Measurements from ENCODE around the gene IFI27L2. TPM values are rescaled to one million over a fixed set of nuclear protein-coding genes. Genes with fewer than 3 reads are reported as not detected.
A peak's percentile ranks its signal among the peaks of the same experiment; 100 is the strongest.

IFI27L2 gene
- total RNA-seq, 1 experiment from 2014 or later: 12.4 TPM

- CTCF ChIA-PET: interaction anchor here (1.1 kb wide), 1 partner anchor 42 kb away, joined by 3 read pairs; no protein-coding TSS in a partner anchor
Measured at GRCh38 chr14:94173885-94174603, 44.6 kb upstream of the IFI27L2 start, which contains the start of gene PPP4R4. Gene PPP4R4, plus strand, starts transcription at chr14:94174322. Its CDS starts 144 bp downstream, at chr14:94174466.

GRCh38 chr14:94173471-94173884 lies 44.1 kb upstream of the IFI27L2 start:
- CTCF ChIA-PET: interaction anchor here (1.1 kb wide), 1 partner anchor 41 kb away, joined by 3 read pairs; no protein-coding TSS in a partner anchor
- no peak for TF ChIP-seq EZH2 (IDR thresholded peaks at IDR 0.05; ENCODE audit: borderline replicate concordance, low read depth, low read length, poor library complexity, severe bottlenecking)
- TF ChIP-seq, protein P1, sequence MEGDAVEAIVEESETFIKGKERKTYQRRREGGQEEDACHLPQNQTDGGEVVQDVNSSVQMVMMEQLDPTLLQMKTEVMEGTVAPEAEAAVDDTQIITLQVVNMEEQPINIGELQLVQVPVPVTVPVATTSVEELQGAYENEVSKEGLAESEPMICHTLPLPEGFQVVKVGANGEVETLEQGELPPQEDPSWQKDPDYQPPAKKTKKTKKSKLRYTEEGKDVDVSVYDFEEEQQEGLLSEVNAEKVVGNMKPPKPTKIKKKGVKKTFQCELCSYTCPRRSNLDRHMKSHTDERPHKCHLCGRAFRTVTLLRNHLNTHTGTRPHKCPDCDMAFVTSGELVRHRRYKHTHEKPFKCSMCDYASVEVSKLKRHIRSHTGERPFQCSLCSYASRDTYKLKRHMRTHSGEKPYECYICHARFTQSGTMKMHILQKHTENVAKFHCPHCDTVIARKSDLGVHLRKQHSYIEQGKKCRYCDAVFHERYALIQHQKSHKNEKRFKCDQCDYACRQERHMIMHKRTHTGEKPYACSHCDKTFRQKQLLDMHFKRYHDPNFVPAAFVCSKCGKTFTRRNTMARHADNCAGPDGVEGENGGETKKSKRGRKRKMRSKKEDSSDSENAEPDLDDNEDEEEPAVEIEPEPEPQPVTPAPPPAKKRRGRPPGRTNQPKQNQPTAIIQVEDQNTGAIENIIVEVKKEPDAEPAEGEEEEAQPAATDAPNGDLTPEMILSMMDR (conservative IDR thresholded peaks at IDR 0.05; ENCODE audit: low read depth, low read length): no peak
- BruUV-seq (replicated peaks): no TSS peak
- H3K9me3 ChIP-seq (ENCODE audit: low read depth, low read length, poor library complexity, severe bottlenecking): no peaks in the 10 kb centered on the region
- H3K27me3 ChIP-seq (replicated peaks; ENCODE audit: insufficient read depth, low read depth, low read length, poor library complexity): peaks cover 55% of the 10 kb centered on the region
- no peak overlapping the region for H3K27ac ChIP-seq (ENCODE audit: low read depth, low read length, poor library complexity, severe bottlenecking)
- peak overlapping the region; percentile 53 for H3K4me3 ChIP-seq (ENCODE audit: low read depth, low read length, poor library complexity, severe bottlenecking)
- H3K4me1 ChIP-seq (ENCODE audit: insufficient read depth, low read length, poor library complexity, severe bottlenecking): peaks cover 5% of the 10 kb centered on the region
- POLR2A ChIA-PET (ENCODE audit: low non-redundant PET): interaction anchor here (0.6 kb wide), 1 partner anchor 51 kb away, joined by 3 read pairs; no protein-coding TSS in a partner anchor
- intact Hi-C loops (cut with micrococcal nuclease; ENCODE audit: unreplicated experiment): no loop called here
- no peaks in the 10 kb centered on the region for H3K36me3 ChIP-seq (ENCODE audit: insufficient read depth, low read length, poor library complexity, severe bottlenecking)
- DNase-seq (ENCODE audit: low spot score): peak; percentile 3

More at GRCh38 chr14:94173885-94174603, 44.6 kb upstream of the IFI27L2 start, which contains the start of gene PPP4R4:
- no TSS peak for BruUV-seq (replicated peaks)
- TF ChIP-seq EZH2 (IDR thresholded peaks at IDR 0.05; ENCODE audit: borderline replicate concordance, low read depth, low read length, poor library complexity, severe bottlenecking): no peak
- TF ChIP-seq, protein P1 (conservative IDR thresholded peaks at IDR 0.05; ENCODE audit: low read depth, low read length): no peak
- H3K4me1 ChIP-seq (ENCODE audit: insufficient read depth, low read length, poor library complexity, severe bottlenecking): peaks cover 5% of the 10 kb centered on the region
- H3K9me3 ChIP-seq (ENCODE audit: low read depth, low read length, poor library complexity, severe bottlenecking): no peaks in the 10 kb centered on the region
- DNase-seq (ENCODE audit: low spot score): peak; percentile 90
- no peak within 1 kb of the TSS for H3K27ac ChIP-seq (ENCODE audit: low read depth, low read length, poor library complexity, severe bottlenecking)
- H3K27me3 ChIP-seq (replicated peaks; ENCODE audit: insufficient read depth, low read depth, low read length, poor library complexity): peaks cover 60% of the 10 kb centered on the region
- no peaks in the 10 kb centered on the region for H3K36me3 ChIP-seq (ENCODE audit: insufficient read depth, low read length, poor library complexity, severe bottlenecking)
- peak within 1 kb of the TSS; percentile 53 for H3K4me3 ChIP-seq (ENCODE audit: low read depth, low read length, poor library complexity, severe bottlenecking)
- POLR2A ChIA-PET (ENCODE audit: low non-redundant PET): interaction anchor here (0.6 kb wide), 1 partner anchor 51 kb away, joined by 3 read pairs; no protein-coding TSS in a partner anchor
- intact Hi-C loops (cut with micrococcal nuclease; ENCODE audit: unreplicated experiment): no loop called here

DNA sequence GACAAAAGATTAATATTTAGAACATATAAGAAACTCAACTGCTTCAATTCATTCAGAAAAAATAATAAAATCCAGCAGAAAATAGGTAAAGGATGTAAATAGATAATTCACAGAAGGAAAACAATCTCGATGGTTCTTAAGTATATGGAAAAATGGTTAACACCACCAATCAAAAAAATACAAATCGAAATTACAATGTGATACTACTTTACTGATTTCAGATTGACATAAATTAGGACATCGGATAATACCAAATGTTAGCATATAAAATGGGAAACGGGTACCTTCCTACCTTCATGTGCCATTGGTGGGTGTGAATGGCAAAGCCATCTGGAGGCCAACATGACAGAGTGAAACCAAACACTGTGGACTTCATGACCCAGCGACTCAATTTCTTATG lies 43.1 kb upstream of the IFI27L2 start:
- Histone ChIP-seq H3K4me1 (ENCODE audit: insufficient read depth, low read length, poor library complexity, severe bottlenecking) (peaks cover 5% of the 10 kb centered on the region), H3K36me3 (ENCODE audit: insufficient read depth, low read length, poor library complexity, severe bottlenecking) (no peaks in the 10 kb centered on the region), H3K9me3 (ENCODE audit: low read depth, low read length, poor library complexity, severe bottlenecking) (no peaks in the 10 kb centered on the region), H3K4me3 (ENCODE audit: low read depth, low read length, poor library complexity, severe bottlenecking) (no peak overlapping the region), H3K27ac (ENCODE audit: low read depth, low read length, poor library complexity, severe bottlenecking) (no peak overlapping the region), H3K27me3 (replicated peaks; ENCODE audit: insufficient read depth, low read depth, low read length, poor library complexity) (peaks cover 46% of the 10 kb centered on the region)
- ChIA-PET CTCF (interaction anchor here (1.1 kb wide), 1 partner anchor 40 kb away, joined by 3 read pairs; no protein-coding TSS in a partner anchor), POLR2A (ENCODE audit: low non-redundant PET) (no interaction called here)
- no peak for DNase-seq (ENCODE audit: low spot score)
- no peak for TF ChIP-seq EZH2 (IDR thresholded peaks at IDR 0.05; ENCODE audit: borderline replicate concordance, low read depth, low read length, poor library complexity, severe bottlenecking)
- TF ChIP-seq, protein P1 (conservative IDR thresholded peaks at IDR 0.05; ENCODE audit: low read depth, low read length): no peak
- BruUV-seq (replicated peaks): no TSS peak
- intact Hi-C loops (cut with micrococcal nuclease; ENCODE audit: unreplicated experiment): no loop called here

Measured in A673 (cell line).